GM19023 (cell line): Measurements from ENCODE around the gene CRYBB3.
"Not testable (repeated sequence)": the region's sequence is repeated elsewhere in the genome, so short reads cannot be mapped to it uniquely, and the experiment has no call there.

Experiments used
- ATAC-seq: cut with Tn5 transposase; IDR thresholded peaks from one replicate; pipeline ENCODE4 v1.9.1; 2021; ENCODE audit warnings: mild to moderate bottlenecking, moderate library complexity; ENCODE audit not compliant: unreplicated experiment

Gene CRYBB3

GRCh38 chr22:25238058-25238457 lies 38.4 kb downstream of the CRYBB3 start:
- ATAC-seq, result not testable (repeated sequence)

GRCh38 chr22:25255169-25255568 lies 55.5 kb downstream of the CRYBB3 start:
- ATAC-seq, result not testable (repeated sequence)
